ENCODE results near the gene SPARC. TPM values are rescaled to one million over a fixed set of nuclear protein-coding genes. Genes with fewer than 3 reads are reported as not detected.

Gene SPARC
- total RNA-seq, 1 donor from 2014 or later = 525 TPM

DNA sequence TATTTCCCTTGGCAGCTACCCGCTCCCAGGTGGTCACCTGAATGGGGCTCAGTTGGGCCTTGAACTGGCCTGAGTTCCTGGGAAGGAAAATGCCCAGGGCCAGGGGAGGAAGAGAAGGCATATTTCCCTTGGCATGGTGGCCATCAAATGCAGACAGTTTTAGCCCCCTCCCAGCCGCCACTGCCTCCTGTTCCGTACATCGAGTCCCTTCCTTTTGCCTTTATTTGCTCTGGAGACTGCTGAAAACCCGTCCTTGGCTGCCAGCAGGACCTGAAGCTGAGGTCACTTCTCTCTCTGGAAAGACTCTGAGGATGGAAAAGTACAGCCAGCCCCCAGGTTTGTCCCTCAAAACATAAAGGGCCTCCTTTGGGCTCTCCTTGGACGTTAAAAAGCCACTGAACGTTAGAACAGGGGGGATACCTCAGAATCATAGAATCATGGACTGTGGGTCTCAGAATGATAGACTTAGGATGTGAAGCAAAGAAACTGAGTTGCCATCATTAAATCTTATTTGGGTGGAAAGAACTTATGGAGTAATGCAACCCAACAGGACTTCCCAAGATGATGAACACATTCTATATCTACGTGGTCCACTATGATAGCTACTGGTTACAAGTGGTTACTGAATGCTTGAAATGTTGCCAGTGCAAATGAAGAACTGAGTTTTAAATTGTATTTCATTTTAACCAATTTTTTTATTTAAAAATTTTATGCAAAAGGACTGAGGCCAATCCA lies 7.1 kb downstream of the SPARC start:
- DNase-seq (ENCODE audit: low read depth in 2 of 2) = no peak

DNA sequence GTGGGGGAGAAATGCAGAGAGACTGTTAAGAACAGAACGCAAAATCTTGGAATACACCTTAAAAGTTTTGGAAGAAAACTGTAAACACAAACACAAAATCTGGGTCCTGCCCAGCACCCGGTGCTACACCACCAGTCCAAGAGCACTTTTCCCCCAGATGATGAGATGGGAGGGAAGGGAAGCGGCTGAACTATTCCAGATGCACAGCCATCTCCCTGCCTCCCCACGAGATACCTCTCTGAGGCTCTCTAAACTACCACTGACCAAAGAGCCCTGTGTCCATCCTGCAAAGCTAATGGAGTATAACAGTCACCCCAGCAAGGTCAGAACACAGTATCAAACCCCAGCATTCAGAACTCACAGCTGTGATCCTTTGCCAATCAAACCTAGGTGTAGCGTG lies 8.0 kb downstream of the SPARC start:
- DNase-seq (ENCODE audit: low read depth in 2 of 2) = no peak

DNA sequence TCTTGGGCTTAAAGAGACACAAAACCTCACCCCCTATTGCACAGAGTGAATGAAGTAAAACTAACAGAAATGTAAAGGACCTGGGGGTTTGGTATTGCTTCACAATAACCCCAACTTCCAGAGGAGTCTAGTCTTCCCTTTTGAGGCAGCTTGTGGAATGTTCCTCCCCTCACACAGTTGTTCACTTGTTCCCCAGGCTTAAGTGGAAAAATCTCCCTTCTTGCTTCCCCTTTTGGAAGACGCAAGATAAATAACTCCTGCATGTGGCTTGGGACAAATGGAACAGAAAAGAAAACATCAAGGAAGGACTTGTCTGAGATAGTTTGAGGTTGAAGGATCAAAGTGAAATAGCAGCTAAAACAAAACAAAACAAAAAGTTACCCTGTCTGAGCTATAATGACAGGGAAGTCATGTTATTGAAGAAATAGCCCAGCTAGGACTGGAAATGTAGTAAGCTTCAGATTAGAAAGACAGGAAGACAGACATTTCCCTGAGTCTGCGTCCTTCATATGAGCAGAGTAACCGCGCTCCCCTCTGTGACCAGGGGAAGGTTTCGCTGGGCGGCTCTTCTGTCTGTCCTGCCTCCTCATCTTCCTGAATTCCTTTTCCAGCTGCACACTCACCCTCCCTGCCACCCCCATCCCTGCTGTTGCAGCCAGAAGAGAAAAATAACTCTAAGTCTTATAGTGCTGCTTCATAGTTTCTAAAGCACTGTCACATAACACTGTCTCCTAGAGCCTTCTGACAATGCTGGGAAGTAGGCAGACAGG lies 8.8 kb downstream of the SPARC start:
- peak in 1 of 2 donors; percentile 81 for DNase-seq (ENCODE audit: low read depth in 2 of 2)

DNA sequence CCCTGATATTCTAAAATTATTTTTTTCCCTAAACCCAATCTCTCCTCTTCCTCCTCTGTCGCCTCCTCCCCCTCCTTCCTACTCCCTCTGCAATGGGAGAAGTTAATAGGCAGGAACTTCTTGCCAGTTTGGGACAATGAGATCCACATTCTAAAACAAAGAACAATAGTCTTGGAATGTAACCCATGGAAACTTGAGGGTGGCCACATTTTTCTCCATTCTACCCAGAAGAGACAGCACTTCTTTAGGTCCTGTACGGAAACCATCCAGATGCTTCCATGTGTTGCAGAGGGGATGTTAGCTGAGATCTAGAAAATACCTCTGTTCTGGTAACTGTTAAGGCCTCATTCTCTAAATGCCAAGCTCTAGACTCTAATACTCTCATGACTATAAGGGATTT lies 10.0 kb downstream of the SPARC start:
- DNase-seq (ENCODE audit: low read depth in 2 of 2) = no peak

DNA sequence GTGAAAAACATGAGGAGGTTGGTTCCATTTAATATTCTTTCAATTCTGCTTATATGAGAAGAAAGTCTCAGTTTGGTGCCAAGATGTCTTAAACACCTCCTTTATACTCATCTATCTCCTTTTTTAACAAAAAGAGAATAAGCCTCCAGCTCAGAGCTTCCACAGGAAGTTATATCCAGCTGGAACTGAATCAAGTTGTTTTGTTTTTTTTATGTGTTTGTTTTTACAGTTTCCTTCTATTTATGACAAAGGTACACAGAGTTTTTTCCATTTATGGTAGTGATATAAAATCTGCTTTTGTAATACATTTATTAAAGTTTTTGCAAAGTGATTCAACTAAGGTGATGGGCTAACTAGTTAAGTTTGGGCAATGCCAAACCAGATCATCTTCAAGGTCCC lies 10.4 kb downstream of the SPARC start:
- DNase-seq (ENCODE audit: low read depth in 2 of 2) = peak; percentile 63 to 67

DNA sequence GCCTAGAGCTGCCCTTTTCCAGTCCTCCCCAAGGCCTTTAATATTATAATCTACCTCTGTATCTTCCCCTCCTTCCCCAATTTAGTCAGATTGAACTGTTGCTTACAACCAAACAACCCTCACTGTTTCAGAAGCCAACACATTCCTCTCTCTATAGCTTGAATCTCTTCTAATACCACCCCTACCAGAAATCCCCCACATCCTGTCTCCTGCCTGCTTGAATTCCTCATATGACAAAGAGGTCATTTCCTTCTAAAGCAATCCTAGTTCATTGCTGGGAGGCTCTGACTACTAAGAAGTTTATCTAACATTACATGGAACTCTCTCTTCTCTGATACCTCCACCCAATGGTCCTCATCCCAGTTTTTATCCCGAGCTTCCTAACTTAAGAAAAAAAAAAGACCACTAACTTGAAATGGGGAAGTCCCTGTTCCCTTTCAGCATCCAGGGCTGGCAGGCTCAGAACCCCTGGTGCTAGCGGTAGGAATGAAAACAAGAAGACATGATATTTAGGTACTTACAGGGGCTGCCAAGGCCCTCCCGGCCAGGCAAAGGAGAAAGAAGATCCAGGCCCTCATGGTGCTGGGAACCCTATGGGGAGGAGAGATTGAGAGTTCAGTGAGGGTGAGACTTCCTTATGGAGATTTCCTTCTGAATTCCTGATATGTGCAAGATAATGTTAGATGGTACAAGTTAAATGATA lies 11.0 kb downstream of the SPARC start:
- DNase-seq (ENCODE audit: low read depth in 2 of 2) = peak; percentile 58 to 91

DNA sequence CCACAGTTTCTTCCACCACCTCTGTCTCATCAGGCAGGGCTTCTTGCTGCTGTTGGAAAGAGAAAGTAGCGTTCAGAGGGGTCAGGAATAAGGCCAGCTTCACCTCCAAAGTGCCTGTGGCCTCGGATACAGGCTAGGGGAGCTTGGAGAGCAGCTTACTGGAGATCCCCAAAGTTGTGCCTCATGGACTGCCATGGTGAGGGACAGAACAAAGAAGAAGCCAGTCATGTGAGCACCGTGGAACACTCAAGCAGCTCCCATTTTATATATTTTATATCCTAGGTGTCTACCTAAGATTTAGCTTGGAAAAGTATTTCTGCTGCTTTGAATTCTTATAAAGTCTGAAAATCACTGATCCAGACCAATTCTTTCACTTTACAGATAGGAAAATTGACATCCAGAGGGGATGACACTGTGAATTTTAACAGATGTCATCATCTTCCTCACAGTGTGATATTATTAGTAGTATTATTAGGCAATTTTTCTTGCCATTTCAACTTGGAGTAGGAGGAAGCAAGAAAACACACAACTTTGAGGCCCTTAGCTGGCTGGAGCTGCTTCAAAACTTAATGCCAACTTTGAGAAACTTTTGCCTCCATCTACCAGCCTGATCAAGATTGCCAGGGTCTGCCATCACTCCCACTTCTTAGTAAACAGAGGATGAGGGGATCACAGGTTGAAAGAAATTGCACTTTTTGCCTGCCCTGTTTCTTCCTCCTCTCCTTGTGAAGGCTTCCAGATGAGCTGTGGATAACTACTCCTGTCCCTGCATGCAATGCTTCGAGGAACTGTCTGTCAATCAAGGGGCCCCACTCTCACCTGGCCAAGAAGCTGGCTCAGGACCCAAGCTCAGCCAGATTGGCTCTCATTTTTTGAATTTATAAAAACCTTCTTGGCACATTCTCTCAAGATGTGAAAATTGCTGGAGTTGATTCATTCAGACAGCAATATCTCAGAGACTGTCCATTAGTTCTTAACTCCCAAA lies 11.8 kb downstream of the SPARC start:
- no peak for DNase-seq (ENCODE audit: low read depth in 2 of 2)

DNA sequence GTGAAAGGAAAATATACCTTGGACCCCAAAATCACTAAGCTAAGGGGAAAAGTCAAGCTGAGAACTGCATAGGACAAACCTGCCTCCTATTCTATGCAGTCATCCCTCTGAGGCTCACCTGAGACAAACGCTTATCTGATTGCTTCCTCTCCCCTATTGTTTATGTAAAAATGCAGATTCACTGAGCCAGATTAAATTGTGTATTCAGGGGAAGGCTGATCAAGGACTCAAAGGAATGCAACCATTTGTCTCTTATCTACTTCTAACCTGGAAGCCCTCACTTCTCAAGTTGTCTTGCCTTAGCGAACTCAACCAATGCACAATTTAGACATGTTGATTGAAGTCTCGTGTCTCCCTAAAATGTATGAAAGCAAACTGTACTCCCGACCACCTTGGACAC lies 13.3 kb downstream of the SPARC start:
- no peak for DNase-seq (ENCODE audit: low read depth in 2 of 2)

DNA sequence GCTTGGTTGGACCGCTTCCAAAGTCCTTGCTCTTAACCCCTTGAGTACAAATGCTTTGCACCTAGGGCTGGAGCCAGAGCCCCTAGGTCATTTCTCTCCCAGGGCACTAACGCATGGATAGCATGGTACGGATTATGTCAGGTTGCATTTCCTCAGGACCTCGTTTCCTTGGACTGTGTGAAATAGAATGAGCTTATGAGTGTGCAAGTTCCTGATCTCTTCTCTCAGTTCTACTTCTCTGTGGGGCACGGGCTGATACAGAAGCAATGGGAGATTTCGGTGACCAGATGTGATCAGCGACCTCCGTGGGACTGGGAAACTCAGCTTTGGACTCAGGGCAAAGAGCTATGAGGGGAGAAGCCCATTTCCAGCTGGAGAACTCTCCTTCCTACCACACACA lies 14.2 kb downstream of the SPARC start:
- DNase-seq (ENCODE audit: low read depth in 2 of 2) = no peak

DNA sequence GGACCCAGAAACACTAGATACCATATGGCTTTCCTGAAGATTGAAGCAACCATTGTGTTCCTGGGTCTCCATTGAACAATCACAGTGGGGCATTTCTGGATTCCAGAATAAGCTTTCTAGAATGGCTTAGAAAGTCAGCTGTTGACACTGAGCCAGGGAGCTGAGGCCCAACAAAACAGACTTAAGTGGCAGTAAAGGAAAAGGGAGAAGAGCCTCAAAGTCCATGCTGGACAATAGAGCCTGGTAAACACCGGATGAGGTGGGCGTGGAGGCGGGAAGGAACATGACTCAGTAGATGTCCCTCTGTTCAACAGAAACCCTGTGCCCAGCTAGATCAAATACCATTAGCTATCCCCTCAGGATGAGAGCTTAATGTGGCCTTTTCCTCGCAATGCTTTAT lies 14.8 kb downstream of the SPARC start:
- peak; percentile 53 to 97 for DNase-seq (ENCODE audit: low read depth in 2 of 2)

DNA sequence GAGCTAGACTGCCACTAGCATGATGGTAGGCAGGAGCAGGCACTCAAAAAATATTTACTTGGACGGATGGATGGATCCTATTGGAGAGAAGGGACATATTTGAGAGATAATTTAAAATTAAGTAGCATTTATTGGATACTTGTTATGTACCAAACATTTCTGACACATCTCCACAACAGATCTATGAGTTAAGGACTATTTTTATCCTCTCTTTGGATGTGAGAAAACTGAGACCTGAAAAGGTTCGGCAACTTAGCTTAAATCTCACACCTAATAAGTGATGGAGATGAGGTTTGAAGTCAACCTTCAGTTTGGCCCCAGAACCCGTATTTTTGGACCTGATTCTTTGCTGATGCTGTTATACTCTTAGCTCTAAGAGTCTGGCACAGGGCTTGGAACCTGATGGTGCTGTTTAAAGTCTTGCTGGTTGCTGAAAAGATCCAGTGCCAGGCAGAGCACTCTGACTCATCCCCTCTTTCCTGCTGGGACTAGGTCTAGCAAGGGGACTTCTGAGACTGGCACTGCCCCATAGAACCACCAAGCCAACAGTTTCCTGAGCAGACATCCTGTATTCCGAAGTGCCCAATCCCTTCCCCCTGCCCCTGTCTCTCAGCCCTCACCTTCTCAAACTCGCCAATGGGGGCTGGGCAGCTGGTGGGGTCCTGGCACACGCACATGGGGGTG lies 15.6 kb downstream of the SPARC start:
- DNase-seq (ENCODE audit: low read depth in 2 of 2) = peak; percentile 22 to 88

DNA sequence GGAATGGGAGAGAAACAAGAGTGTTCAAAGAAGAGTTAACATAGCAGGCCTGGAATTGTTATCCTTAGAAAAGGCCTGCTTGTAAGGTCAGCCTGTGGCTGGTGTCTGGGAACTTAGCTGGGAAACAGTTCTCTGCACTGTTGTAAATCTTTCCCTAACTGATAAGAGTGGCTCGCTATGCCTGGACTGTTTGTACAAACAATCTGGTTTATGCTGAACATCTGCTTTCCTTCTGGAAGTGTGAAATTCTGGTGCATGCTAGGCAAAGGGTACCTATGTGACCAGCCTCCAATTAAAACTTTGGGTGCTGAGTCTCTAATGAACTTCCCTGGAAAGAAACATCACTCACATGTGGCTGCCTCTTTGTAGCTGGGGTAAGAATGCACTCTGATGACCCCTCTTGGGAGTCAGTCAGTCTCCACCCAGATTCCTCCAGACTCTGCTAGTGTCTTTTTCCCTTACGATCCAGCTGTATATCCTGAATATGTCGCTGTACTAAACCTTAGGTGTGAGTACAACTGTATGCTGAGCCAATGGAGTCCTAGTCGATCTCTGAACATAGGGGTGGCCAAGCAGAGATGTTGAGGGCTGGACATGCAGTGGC lies 16.5 kb downstream of the SPARC start:
- DNase-seq (ENCODE audit: low read depth in 2 of 2) = no peak

DNA sequence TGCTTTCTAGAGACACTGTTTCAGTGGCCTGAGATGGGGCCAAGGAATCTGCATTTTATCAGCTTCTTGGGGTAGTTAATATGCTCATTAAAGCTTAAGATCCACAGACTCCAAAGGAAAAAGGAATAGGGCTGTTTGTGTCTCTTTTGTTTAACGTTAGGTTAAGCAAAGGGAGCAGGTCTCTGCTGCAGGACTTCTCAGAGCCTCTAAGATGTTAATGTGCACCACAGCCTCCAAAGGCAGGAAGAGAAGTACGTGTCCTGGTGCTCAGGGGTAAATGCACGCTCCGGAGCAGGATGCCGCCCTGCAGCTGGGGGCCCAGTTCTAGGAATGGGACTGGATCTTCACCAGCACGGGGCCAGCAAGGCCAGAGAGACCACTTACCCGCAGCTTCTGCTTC lies 19.6 kb downstream of the SPARC start:
- no peak for DNase-seq (ENCODE audit: low read depth in 2 of 2)

DNA sequence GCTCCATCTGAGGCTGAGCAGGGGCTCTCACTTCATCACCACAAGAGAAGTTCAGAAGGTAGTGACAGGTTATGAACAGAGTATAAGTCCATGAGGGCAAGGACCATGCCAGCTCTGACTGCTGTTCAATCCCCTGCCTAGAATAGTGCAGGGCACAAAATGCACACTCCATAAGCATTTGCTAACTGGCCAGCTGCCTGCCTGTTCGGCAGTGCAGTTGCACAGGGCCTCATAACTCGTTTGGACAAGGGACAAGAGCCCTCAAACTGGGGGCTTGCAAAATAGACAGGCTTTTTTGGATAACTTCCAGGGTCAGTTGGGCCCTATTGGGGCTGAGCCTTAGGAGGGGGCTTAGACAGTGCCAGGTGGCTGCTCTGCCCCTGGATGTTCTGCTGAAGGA lies 21.1 kb downstream of the SPARC start:
- no peak for DNase-seq (ENCODE audit: low read depth in 2 of 2)

DNA sequence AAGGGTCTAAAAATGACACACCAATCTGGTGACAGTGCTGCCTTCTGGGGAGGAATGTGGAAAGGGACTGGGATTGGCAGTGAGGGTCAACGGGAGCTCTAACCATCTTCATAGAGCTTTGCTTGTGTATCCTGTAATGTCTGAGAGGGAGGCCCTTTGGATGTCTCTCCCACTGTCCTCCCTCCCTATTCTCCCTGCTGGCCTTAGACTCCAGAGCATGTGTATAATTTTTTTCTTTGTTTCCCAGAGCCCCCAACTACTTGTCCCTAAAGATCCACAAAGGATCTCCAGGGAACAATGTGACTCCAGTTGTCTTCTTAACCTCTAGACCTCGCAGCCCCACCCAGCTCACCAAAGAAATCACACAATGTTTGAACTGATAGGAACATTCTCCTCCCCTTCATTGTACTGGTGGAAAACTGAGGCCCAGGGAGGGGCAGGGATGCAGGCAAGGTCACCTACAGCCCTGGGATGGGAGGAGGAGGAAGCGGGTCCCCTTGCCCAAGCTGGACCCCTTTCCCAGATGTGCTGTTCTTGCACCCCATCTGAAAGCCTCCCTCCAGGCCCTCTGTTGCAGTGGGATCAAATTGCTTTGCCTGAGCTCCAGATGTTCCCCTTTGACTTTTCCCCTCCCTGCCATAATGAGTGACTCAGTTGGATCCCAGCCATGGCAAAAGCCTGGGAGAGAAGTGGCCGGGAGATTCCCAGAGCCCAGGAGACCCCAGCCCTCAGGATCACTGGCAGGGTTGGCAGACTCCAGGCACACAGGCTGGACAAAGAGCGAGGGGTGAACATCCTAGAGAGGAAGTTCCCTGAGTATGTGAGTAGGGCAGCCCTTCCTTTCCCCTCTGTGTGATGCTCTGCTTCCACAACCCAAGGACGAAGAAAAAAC lies 21.8 kb downstream of the SPARC start:
- DNase-seq (ENCODE audit: low read depth in 2 of 2) = peak; percentile 73 to 93

DNA sequence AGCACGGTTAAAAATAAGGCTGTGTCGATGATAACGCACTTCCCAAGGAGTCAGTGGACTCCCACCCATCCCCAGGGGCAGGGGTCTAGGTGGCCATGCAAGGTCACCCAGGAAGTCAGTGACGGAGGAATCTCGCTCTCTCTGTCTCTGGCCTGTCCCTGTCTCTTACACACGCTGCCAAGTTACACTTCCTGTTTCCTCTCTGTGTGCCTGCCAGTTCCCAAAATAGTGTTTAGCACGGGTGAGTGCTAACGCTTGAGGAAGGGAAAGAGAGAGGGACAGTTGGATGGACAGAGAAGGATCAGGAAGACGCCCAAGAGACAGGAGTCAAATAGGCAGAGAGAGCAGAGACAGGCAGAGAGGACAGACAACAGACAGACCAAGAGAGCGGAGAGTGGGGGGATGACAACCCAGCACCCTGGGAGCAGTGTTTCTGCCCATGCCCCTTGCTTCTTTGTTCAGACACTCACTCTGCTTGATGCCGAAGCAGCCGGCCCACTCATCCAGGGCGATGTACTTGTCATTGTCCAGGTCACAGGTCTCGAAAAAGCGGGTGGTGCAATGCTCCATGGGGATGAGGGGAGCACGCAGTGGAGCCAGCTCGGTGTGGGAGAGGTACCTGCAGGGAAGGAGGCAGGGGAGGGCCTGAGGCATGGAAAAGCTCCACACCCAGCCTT lies 23.0 kb downstream of the SPARC start:
- peak; percentile 38 to 58 for DNase-seq (ENCODE audit: low read depth in 2 of 2)

DNA sequence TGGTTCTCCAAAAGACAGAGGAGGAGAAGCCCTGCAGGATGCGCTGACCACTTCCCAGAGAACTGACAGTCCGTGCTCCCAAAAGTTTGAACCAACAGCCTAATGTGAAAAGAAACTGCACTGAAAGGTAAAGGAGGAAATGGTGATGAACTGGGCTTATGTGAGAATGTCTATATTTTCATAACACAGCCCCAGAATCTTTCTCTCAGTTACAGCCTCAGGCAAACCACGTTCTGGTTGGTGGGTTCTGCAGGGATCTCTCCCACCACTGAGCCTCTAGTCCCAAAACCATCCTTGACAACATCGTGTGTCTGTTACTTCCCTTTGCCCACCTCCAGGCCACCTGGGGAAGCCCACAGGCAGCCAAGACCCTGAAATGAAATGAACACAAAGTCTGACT lies 23.9 kb downstream of the SPARC start:
- no peak for DNase-seq (ENCODE audit: low read depth in 2 of 2)

DNA sequence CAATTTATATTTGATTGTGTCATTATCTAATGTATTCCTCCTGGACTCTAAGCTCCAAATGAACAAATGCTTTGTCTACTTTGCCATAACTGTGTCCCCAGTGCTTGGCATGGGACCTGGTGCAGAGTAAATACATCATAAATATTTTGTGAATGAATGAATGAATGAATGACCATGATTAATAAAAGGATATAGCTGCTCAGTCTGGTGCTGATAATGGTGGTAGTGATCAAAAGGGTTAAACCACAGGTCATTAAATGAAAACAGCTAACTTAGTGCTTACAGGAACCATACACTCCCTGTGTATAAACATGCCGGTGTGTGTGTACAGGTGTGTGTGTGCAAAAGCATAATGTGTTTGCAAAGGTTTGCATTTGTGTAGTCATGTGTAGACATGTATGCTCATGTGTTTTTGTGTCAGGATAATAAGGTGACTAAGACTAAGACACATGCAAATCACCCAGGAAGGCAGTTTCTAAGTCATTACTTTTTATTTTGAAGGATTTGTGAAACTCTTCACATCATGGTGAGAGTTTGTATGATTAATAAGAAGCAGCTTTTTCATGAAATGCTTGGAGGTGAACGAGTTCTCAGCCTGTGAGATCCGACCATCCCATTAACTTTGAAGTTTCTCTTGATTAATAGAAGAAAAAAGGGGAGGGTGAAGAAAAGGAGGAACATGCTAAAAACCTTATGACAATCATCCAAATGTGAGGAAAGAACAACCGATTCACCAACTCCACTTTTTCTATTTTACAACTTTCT lies 24.6 kb downstream of the SPARC start:
- no peak for DNase-seq (ENCODE audit: low read depth in 2 of 2)
